NCI-H1417 treated with DMSO at 0.1 percent for 48 hours (cell line): Measurements from ENCODE around the gene FAAP100.
A peak's percentile ranks its signal among the peaks of the same experiment; 100 is the strongest.
"Not testable (repeated sequence)": the region's sequence is repeated elsewhere in the genome, so short reads cannot be mapped to it uniquely, and the experiment has no call there.

Experiments
- DNase-seq: peaks from one replicate; lab custom pipeline; 2025; lab: John Stamatoyannopoulos, UW

Gene FAAP100, protein sequence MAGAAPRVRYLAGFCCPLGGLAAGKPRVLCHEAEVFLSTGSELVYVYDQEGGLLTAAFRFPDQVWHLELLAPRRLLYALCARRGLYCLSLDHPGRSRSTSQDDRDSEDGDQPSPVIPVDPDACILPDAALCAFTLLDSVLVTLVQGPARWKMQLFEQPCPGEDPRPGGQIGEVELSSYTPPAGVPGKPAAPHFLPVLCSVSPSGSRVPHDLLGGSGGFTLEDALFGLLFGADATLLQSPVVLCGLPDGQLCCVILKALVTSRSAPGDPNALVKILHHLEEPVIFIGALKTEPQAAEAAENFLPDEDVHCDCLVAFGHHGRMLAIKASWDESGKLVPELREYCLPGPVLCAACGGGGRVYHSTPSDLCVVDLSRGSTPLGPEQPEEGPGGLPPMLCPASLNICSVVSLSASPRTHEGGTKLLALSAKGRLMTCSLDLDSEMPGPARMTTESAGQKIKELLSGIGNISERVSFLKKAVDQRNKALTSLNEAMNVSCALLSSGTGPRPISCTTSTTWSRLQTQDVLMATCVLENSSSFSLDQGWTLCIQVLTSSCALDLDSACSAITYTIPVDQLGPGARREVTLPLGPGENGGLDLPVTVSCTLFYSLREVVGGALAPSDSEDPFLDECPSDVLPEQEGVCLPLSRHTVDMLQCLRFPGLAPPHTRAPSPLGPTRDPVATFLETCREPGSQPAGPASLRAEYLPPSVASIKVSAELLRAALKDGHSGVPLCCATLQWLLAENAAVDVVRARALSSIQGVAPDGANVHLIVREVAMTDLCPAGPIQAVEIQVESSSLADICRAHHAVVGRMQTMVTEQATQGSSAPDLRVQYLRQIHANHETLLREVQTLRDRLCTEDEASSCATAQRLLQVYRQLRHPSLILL

DNA sequence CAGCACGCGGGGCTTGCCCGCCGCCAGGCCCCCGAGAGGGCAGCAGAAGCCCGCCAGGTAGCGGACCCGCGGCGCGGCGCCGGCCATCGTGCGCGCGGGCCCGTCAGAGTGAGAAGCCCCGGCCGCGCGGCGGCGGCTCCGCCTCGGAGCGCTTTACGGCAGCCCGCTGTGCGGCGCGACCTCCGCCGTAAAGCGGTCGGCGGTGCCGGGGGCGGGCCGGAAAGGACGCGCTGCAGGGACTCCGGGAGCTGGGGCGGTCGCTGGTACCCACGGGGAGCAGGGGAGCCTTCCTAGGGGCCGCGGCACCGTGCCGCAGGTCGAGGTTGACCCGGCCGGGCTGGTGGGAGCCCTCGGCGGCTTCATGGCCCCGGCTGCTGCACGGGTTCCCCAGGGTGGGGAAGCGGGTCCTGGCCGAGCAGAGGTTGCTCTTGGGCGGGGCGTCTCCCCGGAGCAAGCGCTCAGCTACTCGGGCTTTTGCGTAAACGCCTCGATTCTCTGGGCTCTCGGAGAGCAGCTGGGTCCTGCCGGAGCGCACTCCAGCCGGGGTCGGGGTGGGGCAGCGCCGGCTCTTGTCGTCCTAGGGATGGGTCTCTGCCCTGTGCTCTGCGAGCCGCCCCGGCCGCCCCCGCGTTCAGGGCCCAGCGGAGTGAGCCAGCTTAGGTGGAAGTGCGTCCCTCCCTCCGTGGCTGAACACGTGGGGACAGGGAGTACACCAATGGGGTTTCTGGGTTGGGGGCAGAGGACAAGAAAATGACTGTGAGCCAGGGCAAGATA, at the start of gene FAAP100:
Gene FAAP100 (minus strand): TSS at position 110 of the 774 bp plus-strand sequence. CDS start 23 bp downstream, at position 87.
- no peak for DNase-seq

DNA sequence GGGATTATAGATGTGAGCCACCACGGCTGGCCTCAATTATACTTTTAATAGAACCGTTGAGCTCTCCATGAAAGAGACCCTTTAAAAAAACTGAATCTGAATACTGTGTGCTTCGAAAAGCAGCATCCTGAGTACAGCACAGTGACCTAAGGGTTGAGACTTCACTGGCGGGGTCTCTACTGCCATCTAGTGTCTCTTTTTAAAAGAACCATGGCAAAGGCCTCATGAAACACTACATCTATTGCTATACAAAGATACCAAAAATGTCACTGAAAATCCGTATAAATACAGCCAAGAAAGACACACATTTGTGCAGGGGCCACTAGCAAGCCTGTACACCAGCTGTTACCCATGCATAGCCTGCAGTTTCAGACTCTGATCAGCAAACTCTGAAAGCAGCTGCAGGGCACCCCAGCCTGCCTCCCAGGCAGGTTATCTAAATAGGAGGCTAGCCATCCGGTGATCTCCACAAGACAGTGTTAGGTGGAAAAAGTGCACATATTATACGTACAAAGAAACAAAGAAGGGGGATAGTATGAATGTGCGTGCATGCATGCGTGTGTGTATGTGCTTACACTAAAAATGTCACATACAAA, 49.5 kb upstream of the FAAP100 start:
- DNase-seq = peak; percentile 26

DNA sequence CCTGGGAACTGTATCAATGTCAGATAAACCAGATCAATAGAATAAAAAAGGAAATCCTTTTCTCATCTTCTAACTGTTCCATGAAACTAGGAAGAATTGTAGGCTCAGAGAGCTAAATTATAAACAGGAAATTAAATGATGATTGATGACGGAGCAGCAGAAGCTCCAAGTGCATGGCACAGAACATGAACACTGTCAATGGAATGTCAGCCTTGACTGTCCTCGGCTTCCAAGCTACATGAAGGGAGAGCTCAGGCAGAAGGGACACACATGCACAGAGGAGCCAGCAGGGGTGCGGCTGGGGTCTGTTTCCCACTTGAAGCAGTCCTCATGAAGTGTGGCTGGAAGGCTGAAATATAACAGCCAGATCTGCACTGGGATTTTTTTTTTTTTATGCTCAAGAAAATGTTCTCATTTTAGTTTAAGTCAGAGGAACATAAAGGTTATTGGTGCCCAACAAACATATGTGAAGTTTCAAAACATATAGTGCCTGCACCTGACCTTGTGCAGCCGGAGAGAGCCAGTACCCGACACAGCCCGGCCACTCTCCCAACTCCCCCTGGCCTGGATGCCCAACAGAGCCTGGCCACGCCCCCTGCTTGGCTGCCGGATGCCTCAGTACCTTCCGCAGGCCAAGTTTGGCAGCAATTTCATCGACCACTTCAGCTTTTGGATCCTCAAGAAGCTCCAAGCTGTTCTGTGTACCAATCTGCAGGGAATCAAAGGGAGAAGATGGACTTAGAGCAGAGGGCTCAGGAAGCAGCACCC, 47.8 kb upstream of the FAAP100 start:
- DNase-seq = no peak

DNA sequence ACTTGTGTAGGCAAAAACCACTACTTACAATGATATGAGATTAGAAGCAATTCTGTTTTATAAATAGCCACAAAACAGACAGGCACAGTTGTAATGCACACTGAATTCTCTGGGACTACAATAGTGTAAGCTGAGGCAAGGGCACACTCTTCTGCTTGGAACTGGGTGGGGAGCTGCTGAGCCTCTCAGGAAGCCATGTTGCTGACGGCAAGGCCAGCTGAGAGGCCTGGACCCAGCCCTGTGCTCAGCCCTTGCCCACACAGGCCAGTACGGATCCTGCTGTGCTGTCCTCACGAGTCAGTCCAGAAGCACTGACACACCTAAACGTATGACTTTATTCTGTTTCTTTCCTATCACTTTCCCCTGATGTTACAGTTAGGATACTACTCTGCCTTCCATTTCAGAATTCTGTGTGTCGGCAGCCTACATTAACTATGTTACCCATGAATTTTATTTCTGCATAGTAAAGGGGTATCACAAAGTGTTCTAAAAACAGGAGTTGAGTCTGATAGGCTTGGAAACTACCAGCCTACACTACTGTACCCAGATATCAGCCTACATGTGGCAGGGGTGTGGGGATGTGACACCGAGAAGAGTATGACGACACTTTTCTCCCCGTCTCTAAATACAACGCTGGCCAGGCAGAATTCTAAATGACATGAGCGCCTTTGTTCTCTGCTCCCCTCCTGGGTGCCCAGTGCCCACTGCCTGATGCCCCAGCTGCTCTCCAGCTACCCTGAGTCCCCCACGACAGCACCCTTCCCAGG, 41.1 kb upstream of the FAAP100 start:
- no peak for DNase-seq

DNA sequence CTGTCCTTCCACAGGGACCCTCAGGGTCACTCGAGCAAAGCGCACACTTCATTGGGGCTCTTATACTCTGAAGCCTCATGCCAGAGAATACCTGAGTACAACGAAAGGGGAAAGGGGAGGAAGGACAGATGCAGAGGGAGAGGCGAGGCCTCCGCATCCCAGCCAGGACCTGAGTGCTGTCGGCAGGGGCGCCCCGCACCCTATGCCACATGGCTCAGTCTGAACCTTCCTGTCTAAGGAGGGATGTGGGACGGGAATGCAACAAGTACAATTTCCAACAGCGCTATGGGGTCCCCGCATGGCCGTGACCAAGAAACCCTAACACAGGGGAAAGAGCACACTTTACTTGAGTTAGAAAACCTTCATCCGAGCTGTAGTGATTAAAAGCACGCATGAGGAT, 39.8 kb upstream of the FAAP100 start:
- no peak for DNase-seq

DNA sequence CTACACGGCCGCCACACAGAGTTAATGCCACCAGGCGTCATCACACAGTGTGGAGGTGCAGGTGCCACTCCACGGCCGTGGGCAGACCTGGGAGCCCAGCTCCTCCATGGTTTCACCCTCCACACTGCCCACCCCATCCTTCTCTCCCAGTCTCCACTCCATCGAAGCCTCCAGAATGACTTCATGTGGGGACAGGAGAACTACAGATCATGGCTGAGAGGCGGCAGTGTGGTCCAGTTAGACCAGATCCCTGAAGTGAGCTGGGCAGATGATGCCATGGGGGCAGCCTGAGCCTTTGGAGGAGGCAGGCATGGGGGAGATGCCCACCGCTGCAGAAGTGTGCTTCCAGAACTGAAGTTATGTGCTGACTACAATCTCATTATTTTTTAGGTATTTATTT, 38.0 kb upstream of the FAAP100 start:
- no peak for DNase-seq

DNA sequence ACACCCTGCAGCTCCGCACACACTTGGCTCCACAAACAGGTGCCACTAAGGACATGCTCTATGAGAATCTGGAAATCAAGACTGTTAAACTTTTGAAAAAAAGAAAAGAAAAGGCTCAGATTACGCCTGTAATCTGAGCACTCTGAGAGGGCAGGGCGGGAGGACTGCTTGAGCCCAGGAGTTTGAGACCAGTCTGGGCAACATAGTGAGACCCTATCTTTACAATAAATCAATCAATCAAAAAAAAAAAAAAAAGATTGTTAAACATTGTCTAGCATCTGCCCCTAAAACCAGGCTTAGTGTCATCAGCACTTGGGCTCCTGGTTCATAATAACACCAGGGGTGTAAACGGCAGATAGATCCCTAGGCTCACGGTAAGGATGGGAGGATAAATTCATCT, 37.5 kb upstream of the FAAP100 start:
- DNase-seq = no peak

DNA sequence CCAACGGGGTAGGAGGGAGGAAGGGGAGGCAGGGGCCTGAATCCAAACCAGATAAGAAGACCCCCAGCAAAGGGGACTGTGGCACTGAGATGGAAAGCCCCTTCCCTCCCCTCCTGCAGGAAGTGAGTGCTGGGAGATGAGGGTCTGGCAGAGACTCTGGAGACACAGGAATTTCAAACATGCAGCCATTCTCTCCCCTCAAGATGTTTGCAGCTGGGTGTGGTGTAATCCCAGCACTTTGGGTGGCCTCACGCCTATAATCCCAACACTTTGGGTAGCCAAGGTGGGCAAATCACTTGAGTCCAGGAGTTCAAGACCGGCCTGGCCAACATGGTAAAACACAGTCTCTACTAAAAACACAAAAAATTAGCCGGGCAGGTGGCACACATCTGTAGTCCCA, 33.9 kb upstream of the FAAP100 start:
- DNase-seq = no peak

DNA sequence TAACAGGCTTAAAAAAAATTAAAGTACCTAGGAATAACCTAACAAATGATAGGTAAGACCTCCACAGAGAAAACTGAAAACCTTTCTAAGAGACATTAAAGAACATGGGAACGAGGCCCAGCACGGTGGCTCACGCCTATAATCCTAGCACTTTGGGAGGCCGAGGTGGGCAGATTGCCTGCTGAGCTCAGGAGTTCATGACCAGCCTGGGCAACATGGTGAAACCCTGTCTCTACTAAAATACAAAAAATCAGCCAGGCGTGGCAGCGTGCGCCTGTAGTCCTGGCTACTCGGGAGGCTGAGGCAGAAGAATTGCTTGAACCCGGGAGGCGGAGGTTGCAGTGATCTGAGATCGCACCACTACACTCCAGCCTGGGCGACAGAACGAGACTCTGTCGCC, 32.6 kb upstream of the FAAP100 start:
- DNase-seq = not testable (repeated sequence)

DNA sequence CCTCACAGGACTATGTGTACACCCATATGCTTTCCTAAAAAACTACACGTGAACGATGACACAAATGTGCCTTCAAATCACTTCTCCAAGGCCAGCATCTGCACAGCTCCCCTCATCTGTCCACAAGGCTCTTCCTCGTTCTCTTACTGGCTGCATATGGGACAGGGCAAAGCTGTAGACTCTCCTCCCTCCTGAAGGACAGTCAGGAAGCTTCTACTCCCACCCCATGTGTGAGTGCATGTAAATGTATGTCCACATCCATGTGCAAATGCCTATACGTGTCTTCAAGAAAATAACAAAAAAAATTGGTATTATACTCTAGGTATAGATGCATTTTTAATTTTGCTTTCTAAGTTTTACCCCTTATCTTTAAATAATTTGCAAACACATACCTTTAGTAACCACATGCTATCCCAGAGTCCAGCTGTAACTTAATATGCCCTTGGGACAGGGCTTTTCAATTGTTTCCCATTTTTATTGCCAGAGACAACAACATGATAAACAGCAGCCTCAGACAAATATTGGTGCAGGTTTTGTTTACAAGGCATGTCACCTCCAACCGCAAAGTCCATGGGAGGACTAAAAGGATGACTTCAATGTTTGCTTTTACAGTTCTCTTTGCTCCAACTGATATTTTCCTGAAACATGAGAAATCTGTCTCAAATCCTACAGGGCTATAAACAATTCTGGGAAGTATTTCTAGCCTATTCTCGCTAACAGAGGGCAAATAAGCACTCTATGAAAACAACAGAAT, 31.6 kb upstream of the FAAP100 start:
- DNase-seq = no peak

DNA sequence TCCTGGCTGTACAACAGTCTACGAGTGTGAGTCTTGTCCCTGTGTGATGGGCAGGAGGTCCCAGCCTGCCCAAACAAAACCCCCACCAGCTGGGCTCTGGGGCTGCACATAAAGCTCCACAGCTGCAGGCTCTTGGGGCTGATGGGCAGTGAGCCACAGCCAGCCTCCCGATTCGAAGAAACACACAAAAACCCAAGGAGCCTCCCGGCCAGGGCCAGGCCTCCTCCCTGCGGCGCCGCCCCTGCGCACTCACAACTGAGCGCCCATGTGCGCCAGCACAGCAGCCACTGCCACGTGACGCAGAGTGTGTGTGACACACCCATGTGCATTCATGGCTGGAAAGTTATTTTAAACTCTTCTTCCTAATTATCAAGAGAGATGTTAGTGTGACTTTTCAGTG, 30.6 kb upstream of the FAAP100 start:
- no peak for DNase-seq

DNA sequence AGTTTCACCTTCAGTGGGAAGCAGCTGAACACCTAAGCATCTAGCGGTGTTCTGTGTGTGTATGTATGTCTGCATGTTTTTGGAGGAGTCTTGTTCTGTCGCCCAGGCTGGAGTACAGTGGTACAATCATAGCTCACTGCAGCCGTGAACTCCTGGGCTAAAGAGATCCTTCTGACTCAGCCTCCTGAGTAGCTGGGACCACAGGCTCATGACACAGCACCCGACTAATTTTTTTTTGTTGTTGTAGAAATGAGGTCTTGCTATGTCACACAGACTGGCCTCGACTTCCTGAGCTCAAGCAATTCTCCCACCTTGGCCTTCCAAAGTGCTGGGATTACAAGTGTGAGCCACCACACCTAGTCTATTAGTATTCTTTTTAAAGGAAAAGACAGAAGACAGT, 30.2 kb upstream of the FAAP100 start:
- DNase-seq = no peak

DNA sequence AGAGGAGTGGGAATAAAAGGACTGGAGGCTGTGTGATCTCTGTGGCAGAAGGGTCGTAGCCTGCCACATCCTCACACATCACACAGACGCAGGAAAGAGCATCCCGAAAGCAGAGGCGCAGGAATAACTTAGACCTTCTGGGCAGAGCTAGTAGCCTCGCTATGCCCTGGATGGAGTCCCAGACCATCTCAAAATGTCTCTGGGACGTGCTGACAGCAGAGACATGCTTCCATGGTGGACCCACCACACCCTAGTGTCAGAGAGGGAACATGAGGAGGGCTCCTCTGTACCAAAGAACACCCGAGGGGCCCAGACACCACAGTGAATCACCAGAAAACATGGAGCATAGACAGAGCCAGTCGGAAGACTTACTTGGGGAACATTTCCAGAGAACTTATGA, 29.6 kb upstream of the FAAP100 start:
- DNase-seq = no peak

DNA sequence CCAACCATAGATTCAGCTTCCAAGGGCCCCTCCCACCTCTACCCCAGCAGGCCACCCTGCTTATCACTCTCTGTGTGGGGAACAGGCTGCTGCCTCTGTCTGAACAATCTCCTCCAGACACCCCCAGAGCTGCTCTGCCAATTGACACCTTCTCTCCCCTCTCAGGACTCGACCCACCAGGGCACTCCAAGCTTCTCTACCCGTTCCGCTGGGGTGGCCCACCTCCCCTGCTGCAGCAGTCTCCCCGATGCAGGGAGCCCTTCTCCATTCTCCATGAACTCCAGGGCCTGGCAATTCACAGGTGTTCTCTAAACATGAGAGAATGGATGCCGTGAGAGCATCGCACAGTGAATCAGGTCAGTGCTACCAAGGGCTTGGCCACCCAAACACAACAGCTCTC, 28.3 kb upstream of the FAAP100 start:
- DNase-seq = no peak

DNA sequence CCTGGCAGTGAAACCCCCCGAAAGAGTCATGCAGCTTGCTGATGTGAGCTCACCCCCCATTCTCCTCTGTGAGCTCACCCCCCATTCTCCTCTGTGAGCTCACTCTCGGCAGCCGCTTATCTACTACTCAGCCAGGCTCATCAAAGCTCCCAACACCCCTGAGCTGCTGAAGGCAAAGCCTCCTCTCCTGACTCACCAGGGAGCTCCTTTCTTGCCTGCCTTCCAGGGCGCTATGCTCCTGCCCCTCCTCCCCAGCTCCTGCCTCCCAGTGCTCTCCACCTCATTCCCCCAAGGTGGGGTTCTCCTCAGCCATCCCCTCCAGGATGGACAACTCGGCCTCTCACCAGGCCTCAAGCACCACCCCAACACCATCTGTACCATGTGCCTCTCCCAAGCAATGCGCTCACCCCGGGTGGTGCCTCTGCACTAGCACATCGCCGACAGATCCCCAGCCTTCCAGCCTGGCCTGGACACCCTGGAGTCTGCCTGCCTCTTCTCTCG, 27.7 kb upstream of the FAAP100 start:
- no peak for DNase-seq

DNA sequence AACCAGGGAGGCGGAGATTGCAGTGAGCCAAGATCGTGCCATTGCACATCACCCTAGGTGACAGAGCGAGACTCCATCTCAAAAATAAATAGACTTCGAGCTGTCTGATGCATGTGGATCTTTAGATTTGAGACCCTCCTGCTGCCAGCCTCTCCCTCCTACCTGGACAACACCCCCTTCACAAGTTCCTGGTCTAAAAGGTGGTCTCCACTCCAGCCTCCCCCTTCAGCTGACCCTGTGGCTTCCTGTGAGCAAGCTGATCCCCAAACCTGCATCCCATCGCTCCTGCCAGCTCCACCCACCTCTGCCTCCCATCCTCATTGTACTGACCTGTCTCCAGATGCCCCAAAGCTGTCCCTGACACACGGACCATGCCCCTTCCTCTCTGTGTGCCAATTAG, 27.1 kb upstream of the FAAP100 start:
- DNase-seq = no peak

DNA sequence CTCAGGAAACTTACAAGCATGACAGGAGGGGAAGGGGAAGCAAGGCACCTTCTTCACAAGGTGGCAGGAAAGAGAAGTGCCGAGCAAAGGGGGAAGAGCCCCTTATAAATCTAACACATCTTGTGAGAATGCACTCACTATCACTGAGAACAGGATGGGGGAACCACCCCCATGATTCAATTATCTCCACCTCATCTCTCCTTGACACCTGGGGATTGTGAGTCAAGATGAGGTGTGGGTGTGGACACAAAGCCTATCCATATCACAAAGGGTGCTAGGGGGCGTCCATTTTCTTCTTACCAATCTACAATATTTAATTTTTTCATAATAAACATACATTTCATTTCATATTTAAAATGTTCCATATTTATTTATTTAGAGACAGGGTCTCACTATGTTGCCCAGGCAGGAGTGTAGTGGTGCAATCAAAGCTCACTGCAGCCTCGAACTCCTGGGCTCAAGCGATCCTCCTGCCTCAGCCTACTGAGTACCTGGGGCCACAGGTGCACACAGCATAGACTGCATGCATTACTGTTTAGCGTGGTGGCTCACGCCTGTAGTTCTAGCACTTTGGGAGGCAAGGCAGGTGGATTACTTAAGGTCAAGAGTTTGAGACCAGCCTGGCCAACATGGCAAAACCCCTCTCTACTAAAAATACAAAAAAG, 26.5 kb upstream of the FAAP100 start:
- DNase-seq = no peak

DNA sequence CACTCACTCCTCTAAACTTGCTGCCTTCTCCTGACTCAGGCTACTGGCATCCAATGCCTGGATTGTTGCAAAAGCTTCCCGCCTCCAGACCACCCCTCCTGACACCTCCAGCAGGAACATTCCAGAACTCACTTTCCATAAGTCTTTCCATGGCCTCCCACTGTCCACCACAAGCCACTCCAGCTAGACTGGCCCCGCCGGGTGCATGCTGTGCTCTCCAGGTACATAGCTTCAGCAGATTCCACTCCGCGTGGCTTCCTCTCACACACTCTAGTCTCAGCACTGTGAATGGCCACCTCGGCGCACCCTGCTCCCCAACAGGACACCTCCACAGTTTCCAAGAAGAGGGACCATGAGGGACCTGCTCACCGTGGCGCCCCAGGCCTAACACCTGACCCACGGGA, 25.9 kb upstream of the FAAP100 start:
- no peak for DNase-seq
